Stimulated activated CD4-positive, alpha-beta T cell treated with anti-CD3 and anti-CD28 coated beads, Interleukin-15, amount 100 ng/mL, for 24 hours (primary cell): ENCODE measurements around the gene C1orf141.
"Not testable (repeated sequence)": the region's sequence is repeated elsewhere in the genome, so short reads cannot be mapped to it uniquely, and the experiment has no call there.

Experiments
- DNase-seq: peaks from one replicate; pipeline ENCODE4 v3.0.0-alpha.2; 2020

Gene C1orf141

GRCh38 chr1:67134695-67135094 is at the start of gene C1orf141:
Gene C1orf141 (minus strand): TSS chr1:67134970. CDS start chr1:67127240, 7,730 bp downstream.
- peak; percentile 38 for DNase-seq

- peak; percentile 45 for DNase-seq
Observed at GRCh38 chr1:67175530-67176087, 40.8 kb upstream of the C1orf141 start.

- DNase-seq: peak; percentile 49
Observed at GRCh38 chr1:67174716-67175284, 40.0 kb upstream of the C1orf141 start.

- no peak for DNase-seq
Observed at GRCh38 chr1:67173988-67174387, 39.2 kb upstream of the C1orf141 start.

GRCh38 chr1:67171978-67172377 is 37.2 kb upstream of the C1orf141 start:
- DNase-seq: no peak

- no peak for DNase-seq
Observed at GRCh38 chr1:67171574-67171955, 36.8 kb upstream of the C1orf141 start.

- DNase-seq: no peak
Observed at GRCh38 chr1:67170751-67171573, 36.2 kb upstream of the C1orf141 start.

GRCh38 chr1:67169932-67170331 is 35.2 kb upstream of the C1orf141 start:
- no peak for DNase-seq

GRCh38 chr1:67169496-67169895 is 34.7 kb upstream of the C1orf141 start:
- DNase-seq: no peak

- DNase-seq: peak; percentile 63
Observed at GRCh38 chr1:67166196-67166595, 31.4 kb upstream of the C1orf141 start, which contains the start of gene IL23R. Gene IL23R (plus strand): TSS chr1:67166454. CDS start chr1:67168121, 1,667 bp downstream.

GRCh38 chr1:67165468-67166041 is 30.8 kb upstream of the C1orf141 start:
- DNase-seq: no peak

- DNase-seq: peak; percentile 66
Observed at GRCh38 chr1:67162954-67163353, 28.2 kb upstream of the C1orf141 start.

- peak; percentile 58 for DNase-seq
Observed at GRCh38 chr1:67159233-67159632, 24.5 kb upstream of the C1orf141 start.

- peak; percentile 31 for DNase-seq
Observed at GRCh38 chr1:67158401-67158800, 23.6 kb upstream of the C1orf141 start.

- no peak for DNase-seq
Observed at GRCh38 chr1:67150931-67151330, 16.2 kb upstream of the C1orf141 start.

- peak; percentile 71 for DNase-seq
Observed at GRCh38 chr1:67149179-67149770, 14.5 kb upstream of the C1orf141 start.

- no peak for DNase-seq
Observed at GRCh38 chr1:67148516-67149178, 13.9 kb upstream of the C1orf141 start.

GRCh38 chr1:67147973-67148372 is 13.2 kb upstream of the C1orf141 start:
- DNase-seq: not testable (repeated sequence)

- no peak for DNase-seq
Observed at GRCh38 chr1:67146539-67146938, 11.8 kb upstream of the C1orf141 start.

- no peak for DNase-seq
Observed at GRCh38 chr1:67146101-67146500, 11.3 kb upstream of the C1orf141 start.

- DNase-seq: peak; percentile 36
Observed at GRCh38 chr1:67144696-67145095, 9.9 kb upstream of the C1orf141 start.

GRCh38 chr1:67143966-67144365 is 9.2 kb upstream of the C1orf141 start:
- no peak for DNase-seq

GRCh38 chr1:67142931-67143330 is 8.2 kb upstream of the C1orf141 start:
- no peak for DNase-seq
